HepG2 (cell line): Measurements from ENCODE around the gene C16orf95. TPM values are rescaled to one million over a fixed set of nuclear protein-coding genes. Genes with fewer than 3 reads are reported as not detected.

Experiments
- BHLHE40 ChIP-seq: IDR thresholded peaks from 2 replicates; pipeline ENCODE4 v1.6.1; 2011; ENCODE audit warnings: low read length, improper control_type of control experiment
- FOXC1 ChIP-seq: sonication (generic); formaldehyde crosslinking; IDR thresholded peaks from 2 replicates; pipeline ENCODE4 v1.8.0; 2022; ENCODE audit warnings: mild to moderate bottlenecking, missing genetic modification reagents, borderline replicate concordance
- PATZ1 ChIP-seq: sonication (generic); formaldehyde crosslinking; IDR thresholded peaks from 2 replicates; pipeline ENCODE4 v1.4.0; 2020; ENCODE audit warnings: missing genetic modification reagents
- PBX2 ChIP-seq: IDR thresholded peaks from 2 replicates; pipeline ENCODE4 v1.6.1; 2016; ENCODE audit warnings: control low read depth
- PHB2 ChIP-seq: fragments of 450-650 bp; IDR thresholded peaks from 2 replicates; pipeline ENCODE4 v1.6.1; 2018; ENCODE audit not compliant: partially characterized antibody
- RAD51 ChIP-seq: fragments of 450-650 bp; IDR thresholded peaks from 2 replicates; pipeline ENCODE4 v1.6.1; 2016; ENCODE audit warnings: borderline replicate concordance
- RBAK ChIP-seq: sonication (generic); formaldehyde crosslinking; IDR thresholded peaks from 2 replicates; pipeline ENCODE4 v1.5.1; 2020; ENCODE audit warnings: mild to moderate bottlenecking, missing genetic modification reagents
- RFXAP ChIP-seq: sonication (generic); formaldehyde crosslinking; IDR thresholded peaks from 2 replicates; pipeline ENCODE4 v1.4.0; 2020; ENCODE audit warnings: missing genetic modification reagents, borderline replicate concordance
- SALL1 ChIP-seq: sonication (generic); formaldehyde crosslinking; IDR thresholded peaks from 2 replicates; pipeline ENCODE4 v1.8.0; 2022; ENCODE audit warnings: mild to moderate bottlenecking, missing genetic modification reagents
- SSRP1 ChIP-seq: IDR thresholded peaks from 2 replicates; pipeline ENCODE4 v1.6.1; 2016; ENCODE audit warnings: control low read depth
- TBX2 ChIP-seq: sonication (generic); formaldehyde crosslinking; IDR thresholded peaks from 2 replicates; pipeline ENCODE4 v1.5.0; 2020; ENCODE audit warnings: missing genetic modification reagents, mild to moderate bottlenecking, borderline replicate concordance
- TERF1 ChIP-seq: sonication (generic); formaldehyde crosslinking; IDR thresholded peaks from 2 replicates; pipeline ENCODE4 v1.8.0; 2022; ENCODE audit warnings: mild to moderate bottlenecking, missing genetic modification reagents, moderate library complexity
- TGIF2 ChIP-seq: IDR thresholded peaks from 2 replicates; pipeline ENCODE4 v1.6.1; 2016; ENCODE audit warnings: control low read depth, missing compliant biosample characterization
- U2AF1 ChIP-seq: fragments of 200-400 bp; formaldehyde crosslinking; optimal IDR thresholded peaks from 2 replicates; pipeline ENCODE3; 2017; ENCODE audit warnings: mild to moderate bottlenecking, low read depth, low read length
- ZFP41 ChIP-seq: sonication (generic); formaldehyde crosslinking; IDR thresholded peaks from 2 replicates; pipeline ENCODE4 v1.4.0; 2020; ENCODE audit warnings: mild to moderate bottlenecking, missing genetic modification reagents, borderline replicate concordance
- ZNF101 ChIP-seq: sonication (generic); formaldehyde crosslinking; IDR thresholded peaks from 2 replicates; pipeline ENCODE4 v1.4.0; 2020; ENCODE audit warnings: mild to moderate bottlenecking, low read depth, missing genetic modification reagents, borderline replicate concordance
- ZNF24 ChIP-seq: fragments of 450-650 bp; IDR thresholded peaks from 2 replicates; pipeline ENCODE4 v1.6.1; 2017; ENCODE audit warnings: antibody characterized with exemption, mild to moderate bottlenecking
- ZNF274 ChIP-seq: sonication (generic); formaldehyde crosslinking; IDR thresholded peaks from 2 replicates; pipeline ENCODE4 v1.5.1; 2020; ENCODE audit warnings: mild to moderate bottlenecking, missing genetic modification reagents
- ZNF772 ChIP-seq: sonication (generic); formaldehyde crosslinking; IDR thresholded peaks from 2 replicates; pipeline ENCODE4 v1.5.0; 2020; ENCODE audit warnings: mild to moderate bottlenecking, missing genetic modification reagents
- polyA plus RNA-seq, 8 experiments: library from polyadenylated mRNA; depleted of rRNA in 3 of 8; stranded (reverse) in 7 of 8; unstranded in 1 of 8; fragments of >200 nt; fragmentation: Illumina TruSeq in 4 of 8; extraction: Trizol in 4 of 8; gene quantifications; 2 replicates each; pipeline versions ENCODE4 v1.2.1 to v1.2.3, GENCODE V29; 2011 to 2016; ENCODE audit warnings: low read depth in 4 of 8, missing spikeins in 1 of 8, mixed read lengths in 1 of 8; ENCODE audit not compliant: insufficient read depth in 1 of 8
- total RNA-seq, 5 experiments: library from RNA; depleted of rRNA; stranded (reverse); fragments of >200 nt; fragmentation: Illumina TruSeq; extraction: Trizol; gene quantifications; 2 replicates each; pipeline ENCODE4 v1.2.3, GENCODE V29; 2016; ENCODE audit warnings: low read depth in 1 of 5
- TF ChIP-seq, protein P1 (sequence below), 2 experiments: IDR thresholded peaks; 2 replicates each; pipeline ENCODE4 v1.6.1; 2011 to 2012; ENCODE audit warnings: low read length in 2 of 2, borderline replicate concordance in 1 of 2, low read depth in 1 of 2, mild to moderate bottlenecking in 1 of 2, moderate library complexity in 1 of 2

The C16orf95 gene
- total and polyA plus RNA-seq, 2 of the 13 experiments (the other 11 are each of a cell fraction or from before 2014, with no cell fraction given): 2.8 to 8.6 TPM

- no peak for TF ChIP-seq ZNF101 (CRISPR knock-in tag)
- TF ChIP-seq ZNF772 (CRISPR knock-in tag): peak; percentile 58; the same call in 1 of the 2 replicates
- peak; percentile 52; the same call in 1 of the 2 replicates for TF ChIP-seq SALL1 (CRISPR knock-in tag)
- TF ChIP-seq ZFP41 (CRISPR knock-in tag): 0 out of 2 replicates have a peak, but pooled peaks have one; percentile 62
- TF ChIP-seq FOXC1 (CRISPR knock-in tag): no peak
- no peak; the same call in 1 of the 2 replicates for TF ChIP-seq ZNF274
- TF ChIP-seq BHLHE40: no peak
- TF ChIP-seq RAD51: no peak
- TF ChIP-seq PATZ1 (CRISPR knock-in tag): no peak
- TF ChIP-seq TERF1 (CRISPR knock-in tag): no peak
- TF ChIP-seq ZNF24: no peak
- TF ChIP-seq, protein P1, sequence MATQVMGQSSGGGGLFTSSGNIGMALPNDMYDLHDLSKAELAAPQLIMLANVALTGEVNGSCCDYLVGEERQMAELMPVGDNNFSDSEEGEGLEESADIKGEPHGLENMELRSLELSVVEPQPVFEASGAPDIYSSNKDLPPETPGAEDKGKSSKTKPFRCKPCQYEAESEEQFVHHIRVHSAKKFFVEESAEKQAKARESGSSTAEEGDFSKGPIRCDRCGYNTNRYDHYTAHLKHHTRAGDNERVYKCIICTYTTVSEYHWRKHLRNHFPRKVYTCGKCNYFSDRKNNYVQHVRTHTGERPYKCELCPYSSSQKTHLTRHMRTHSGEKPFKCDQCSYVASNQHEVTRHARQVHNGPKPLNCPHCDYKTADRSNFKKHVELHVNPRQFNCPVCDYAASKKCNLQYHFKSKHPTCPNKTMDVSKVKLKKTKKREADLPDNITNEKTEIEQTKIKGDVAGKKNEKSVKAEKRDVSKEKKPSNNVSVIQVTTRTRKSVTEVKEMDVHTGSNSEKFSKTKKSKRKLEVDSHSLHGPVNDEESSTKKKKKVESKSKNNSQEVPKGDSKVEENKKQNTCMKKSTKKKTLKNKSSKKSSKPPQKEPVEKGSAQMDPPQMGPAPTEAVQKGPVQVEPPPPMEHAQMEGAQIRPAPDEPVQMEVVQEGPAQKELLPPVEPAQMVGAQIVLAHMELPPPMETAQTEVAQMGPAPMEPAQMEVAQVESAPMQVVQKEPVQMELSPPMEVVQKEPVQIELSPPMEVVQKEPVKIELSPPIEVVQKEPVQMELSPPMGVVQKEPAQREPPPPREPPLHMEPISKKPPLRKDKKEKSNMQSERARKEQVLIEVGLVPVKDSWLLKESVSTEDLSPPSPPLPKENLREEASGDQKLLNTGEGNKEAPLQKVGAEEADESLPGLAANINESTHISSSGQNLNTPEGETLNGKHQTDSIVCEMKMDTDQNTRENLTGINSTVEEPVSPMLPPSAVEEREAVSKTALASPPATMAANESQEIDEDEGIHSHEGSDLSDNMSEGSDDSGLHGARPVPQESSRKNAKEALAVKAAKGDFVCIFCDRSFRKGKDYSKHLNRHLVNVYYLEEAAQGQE (IDR thresholded peaks at IDR 0.05; ENCODE audit: borderline replicate concordance in 1 of 2, low read depth in 1 of 2, low read length in 2 of 2): no peak
- no peak for TF ChIP-seq U2AF1
- no peak for TF ChIP-seq RFXAP (CRISPR knock-in tag)
- TF ChIP-seq SSRP1: no peak
- TF ChIP-seq TGIF2 (CRISPR knock-in tag): 0 out of 2 replicates have a peak, but pooled peaks have one; percentile 21
- TF ChIP-seq PHB2: no peak
- TF ChIP-seq RBAK (CRISPR knock-in tag): 0 out of 2 replicates have a peak, but pooled peaks have one; percentile 34
- TF ChIP-seq PBX2 (CRISPR knock-in tag): no peak
- peak; percentile 56 for TF ChIP-seq TBX2 (CRISPR knock-in tag)
Observed at GRCh38 chr16:87278191-87279093, 38.8 kb downstream of the C16orf95 start (continued).
